Neural crest cell (in vitro differentiated cells): ENCODE results near the gene NR4A3. TPM values are rescaled to one million over a fixed set of nuclear protein-coding genes. Genes with fewer than 3 reads are reported as not detected.

ENCODE experiments used
- DNase-seq: peaks from one replicate; pipeline ENCODE4 v3.0.0; 2021; ENCODE audit warnings: low read depth, mixed read lengths, low spot score
- H3K27ac Mint-ChIP-seq: one replicate; pipeline ENCODE4 v1.8.0; 2021; ENCODE audit warnings: mild to moderate bottlenecking, mixed read lengths; ENCODE audit not compliant: unreplicated experiment
- H3K27me3 Mint-ChIP-seq: 2 replicates; pipeline ENCODE4 v1.8.0; 2021; ENCODE audit warnings: low read depth, mild to moderate bottlenecking, mixed read lengths
- H3K36me3 Mint-ChIP-seq: 2 replicates; pipeline ENCODE4 v1.8.0; 2021; ENCODE audit warnings: low read depth, mild to moderate bottlenecking, mixed read lengths
- H3K4me1 Mint-ChIP-seq: 2 replicates; pipeline ENCODE4 v1.8.0; 2021; ENCODE audit warnings: mixed read lengths
- H3K4me3 Mint-ChIP-seq: one replicate; pipeline ENCODE4 v1.8.0; 2021; ENCODE audit warnings: mild to moderate bottlenecking, mixed read lengths
- H3K9me3 Mint-ChIP-seq: 2 replicates; pipeline ENCODE4 v1.8.0; 2021; ENCODE audit warnings: mixed read lengths
- CTCF ChIP-seq: fragments of 200-600 bp; sonication (generic); conservative IDR thresholded peaks from 2 replicates; pipeline ENCODE4 v1.5.0; 2021; ENCODE audit warnings: antibody characterized with exemption, mild to moderate bottlenecking
- total RNA-seq: library from RNA; stranded (reverse); gene quantifications from 2 replicates; pipeline ENCODE4 v1.2.1, GENCODE V29; 2021

NR4A3 gene
- total RNA-seq, 1 donor from 2014 or later, result 0.93 TPM

- H3K4me1 Mint-ChIP-seq, result no peaks in the 10 kb centered on the region
- H3K36me3 Mint-ChIP-seq, result no peaks in the 10 kb centered on the region
- peaks cover 16% of the 10 kb centered on the region for H3K27me3 Mint-ChIP-seq
- no peak overlapping the region for H3K27ac Mint-ChIP-seq
- no peak for TF ChIP-seq CTCF
- no peak overlapping the region for H3K4me3 Mint-ChIP-seq
- H3K9me3 Mint-ChIP-seq, result no peaks in the 10 kb centered on the region
- no peak for DNase-seq
Observed at GRCh38 chr9:99896119-99896518, 74.4 kb downstream of the NR4A3 start.

- Mint-ChIP-seq H3K9me3 (no peaks in the 10 kb centered on the region), H3K36me3 (no peaks in the 10 kb centered on the region), H3K4me1 (peaks cover 20% of the 10 kb centered on the region), H3K27me3 (peaks cover 12% of the 10 kb centered on the region), H3K4me3 (no peak overlapping the region), H3K27ac (no peak overlapping the region)
- TF ChIP-seq CTCF, result no peak
- no peak for DNase-seq
Observed at GRCh38 chr9:99903393-99903792, 81.7 kb downstream of the NR4A3 start.

- H3K27me3 Mint-ChIP-seq, result peaks cover 3% of the 10 kb centered on the region
- DNase-seq, result no peak
- H3K9me3 Mint-ChIP-seq, result no peaks in the 10 kb centered on the region
- H3K4me3 Mint-ChIP-seq, result peak overlapping the region; percentile 97
- H3K4me1 Mint-ChIP-seq, result peaks cover 24% of the 10 kb centered on the region
- no peak overlapping the region for H3K27ac Mint-ChIP-seq
- no peaks in the 10 kb centered on the region for H3K36me3 Mint-ChIP-seq
- TF ChIP-seq CTCF, result no peak
Observed at GRCh38 chr9:99905833-99906402, 84.2 kb downstream of the NR4A3 start.

- Mint-ChIP-seq H3K27ac (peak within 1 kb of the TSS; percentile 91), H3K36me3 (no peaks in the 10 kb centered on the region), H3K9me3 (no peaks in the 10 kb centered on the region), H3K27me3 (peaks cover 3% of the 10 kb centered on the region), H3K4me3 (peak within 1 kb of the TSS; percentile 97), H3K4me1 (peaks cover 24% of the 10 kb centered on the region)
- TF ChIP-seq CTCF, result no peak
- peak; percentile 72 for DNase-seq
Observed at GRCh38 chr9:99906403-99907207, 84.9 kb downstream of the NR4A3 start, which contains the start of gene STX17. STX17 (plus strand) TSS chr9:99906654; CDS start chr9:99915240, 8,586 bp downstream.

GRCh38 chr9:99907208-99907532 is 85.5 kb downstream of the NR4A3 start:
- Mint-ChIP-seq H3K4me3 (peak overlapping the region; percentile 97), H3K36me3 (no peaks in the 10 kb centered on the region), H3K9me3 (no peaks in the 10 kb centered on the region), H3K4me1 (peaks cover 24% of the 10 kb centered on the region), H3K27me3 (peaks cover 3% of the 10 kb centered on the region), H3K27ac (peak overlapping the region; percentile 91)
- no peak for TF ChIP-seq CTCF
- DNase-seq, result no peak
